Fibroblast of skin of right quadriceps (primary cell): ENCODE data around the gene TCERG1L.

ENCODE experiments used
- DNase-seq: peaks from one replicate; pipeline ENCODE4 v3.0.0-alpha.2; 2013

The TCERG1L gene

DNA sequence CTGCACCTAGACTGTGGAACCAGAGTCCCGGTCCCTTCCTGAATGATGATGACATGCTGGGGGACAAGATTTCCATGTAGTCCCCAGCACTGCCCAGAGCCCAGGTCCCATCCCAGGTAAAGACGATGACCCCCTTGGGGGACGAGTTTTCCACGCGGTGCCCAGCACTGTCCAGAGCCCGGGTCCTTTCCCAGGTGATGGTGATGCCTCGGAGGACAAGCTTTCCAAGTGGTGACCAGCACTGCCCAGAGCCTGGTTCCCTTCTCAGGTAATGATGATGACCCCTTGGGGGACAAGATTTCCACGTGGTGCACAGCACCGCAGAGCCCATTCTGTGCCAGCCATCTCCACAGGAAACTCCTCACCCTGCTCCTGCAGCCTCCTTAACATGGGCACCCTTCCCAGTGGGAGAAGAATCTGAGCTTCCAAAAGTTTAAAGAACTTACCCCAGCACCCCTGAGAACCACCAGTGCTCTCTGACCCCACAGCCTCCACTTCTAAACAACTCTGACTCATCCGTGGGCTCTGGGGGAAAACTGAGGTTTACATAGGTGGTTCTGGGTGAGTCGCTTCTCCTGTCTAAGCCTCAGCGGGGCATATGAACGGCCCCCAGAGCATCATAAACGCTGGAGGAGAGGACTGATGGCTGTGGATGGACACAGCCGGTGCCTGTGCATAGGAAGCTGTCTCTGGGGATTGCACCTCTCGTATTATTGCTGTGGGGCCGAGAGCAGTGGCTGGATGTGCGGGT is 233.2 kb downstream of the TCERG1L start:
- no peak for DNase-seq

DNA sequence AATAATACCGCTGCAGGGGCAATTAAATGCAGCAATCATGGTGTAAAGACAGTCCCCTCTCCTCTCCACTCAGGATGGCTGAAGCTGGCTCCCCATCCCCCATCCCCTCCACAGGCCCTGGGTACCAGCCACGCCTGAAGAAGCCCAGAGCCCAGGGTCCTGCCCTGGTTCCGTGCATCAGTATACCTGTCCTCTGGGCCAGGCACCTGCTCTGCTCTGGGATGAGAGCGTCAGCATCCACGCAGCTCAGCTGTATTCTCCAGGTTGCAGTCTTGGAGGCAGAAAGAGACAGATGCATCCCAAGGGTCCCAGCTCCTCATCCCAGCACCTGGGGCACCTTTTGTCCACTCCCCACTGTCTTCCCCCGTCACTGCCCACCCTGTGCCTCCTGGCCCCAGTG is 233.8 kb downstream of the TCERG1L start:
- DNase-seq = no peak

DNA sequence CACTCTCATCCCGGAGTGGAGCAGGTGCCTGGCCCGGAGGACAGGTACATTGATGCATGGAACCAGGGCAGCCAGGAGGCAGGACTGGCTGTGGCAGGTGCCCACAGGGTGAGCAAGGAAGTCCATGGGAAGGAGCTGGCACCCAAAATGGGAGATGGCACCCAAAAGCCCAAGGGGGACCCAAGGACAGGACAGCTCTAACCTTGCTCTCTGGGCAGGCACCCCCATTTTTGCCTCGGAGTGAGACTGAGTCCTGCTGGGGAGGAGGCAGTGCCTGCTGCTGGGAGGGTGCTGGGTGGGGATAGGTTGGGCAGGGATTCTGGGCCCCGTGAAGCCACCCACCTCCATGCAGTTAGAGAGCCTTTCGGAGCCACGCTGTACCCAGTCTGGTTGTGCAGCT is 234.5 kb downstream of the TCERG1L start:
- no peak for DNase-seq

DNA sequence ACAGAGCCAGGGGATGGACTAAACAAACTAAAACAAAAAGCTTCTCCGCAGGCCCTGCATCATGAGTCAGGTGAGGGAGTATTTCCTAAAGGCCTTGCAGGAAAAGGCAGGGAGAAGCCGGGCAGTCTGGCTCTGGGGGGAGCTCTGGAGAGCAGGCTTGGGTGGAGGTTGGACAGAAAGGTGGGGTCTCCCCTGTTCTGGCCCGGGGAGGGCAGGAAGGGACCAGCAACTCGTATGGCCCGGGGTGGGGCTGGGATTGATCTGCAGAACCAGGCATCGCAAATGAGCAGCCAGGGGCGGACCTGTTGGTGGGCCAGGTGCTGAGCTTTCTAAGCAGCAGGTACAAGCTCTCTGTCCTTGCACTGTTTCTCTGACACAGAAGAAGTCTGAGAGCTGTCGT is 235.2 kb downstream of the TCERG1L start:
- DNase-seq = no peak

DNA sequence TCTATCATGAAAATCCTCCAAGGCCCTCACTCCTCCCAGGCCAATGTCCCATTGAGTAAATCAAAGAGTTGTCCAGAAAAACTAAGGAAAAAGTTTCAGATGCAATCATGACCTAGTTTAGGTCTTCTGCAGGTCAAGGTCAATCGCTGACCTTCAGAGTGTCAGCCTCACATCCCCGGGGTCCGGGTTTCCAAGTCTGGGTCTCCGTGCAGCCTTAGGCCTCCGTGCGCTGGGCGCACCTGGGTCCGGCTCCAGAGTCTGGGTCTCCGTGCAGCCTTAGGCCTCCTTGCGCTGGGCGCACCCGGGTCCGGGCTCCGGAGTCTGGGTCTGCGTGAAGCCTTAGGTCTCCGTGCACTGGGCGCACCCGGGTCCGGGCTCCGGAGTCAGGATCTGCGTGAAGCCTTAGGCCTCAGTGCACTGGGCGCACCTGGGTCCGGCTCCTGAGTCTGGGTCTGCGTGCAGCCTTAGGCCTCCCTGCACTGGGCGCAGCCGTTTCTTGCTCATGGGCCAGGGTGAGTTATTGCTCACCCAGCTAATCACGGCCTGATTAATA is 236.2 kb downstream of the TCERG1L start:
- DNase-seq = no peak

DNA sequence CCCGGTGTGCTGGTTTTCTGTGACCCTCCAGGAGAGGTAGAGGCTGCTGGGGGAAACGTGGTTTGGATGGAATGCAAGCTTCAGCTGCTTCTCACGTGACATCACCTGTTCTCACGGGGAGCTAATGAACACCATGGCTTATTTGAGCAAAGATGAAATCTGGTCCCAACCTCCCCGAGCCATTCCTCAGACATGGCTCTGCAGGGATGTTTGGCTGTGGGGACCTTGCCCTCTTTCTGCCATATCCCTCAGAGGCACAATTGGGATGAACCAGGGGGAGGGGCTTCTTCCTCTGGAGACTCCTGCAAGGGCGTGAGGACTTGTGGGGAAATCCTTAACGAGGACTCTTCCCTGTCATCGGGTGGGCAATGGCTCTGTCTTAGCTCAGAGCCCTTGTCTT is 236.8 kb downstream of the TCERG1L start:
- no peak for DNase-seq

DNA sequence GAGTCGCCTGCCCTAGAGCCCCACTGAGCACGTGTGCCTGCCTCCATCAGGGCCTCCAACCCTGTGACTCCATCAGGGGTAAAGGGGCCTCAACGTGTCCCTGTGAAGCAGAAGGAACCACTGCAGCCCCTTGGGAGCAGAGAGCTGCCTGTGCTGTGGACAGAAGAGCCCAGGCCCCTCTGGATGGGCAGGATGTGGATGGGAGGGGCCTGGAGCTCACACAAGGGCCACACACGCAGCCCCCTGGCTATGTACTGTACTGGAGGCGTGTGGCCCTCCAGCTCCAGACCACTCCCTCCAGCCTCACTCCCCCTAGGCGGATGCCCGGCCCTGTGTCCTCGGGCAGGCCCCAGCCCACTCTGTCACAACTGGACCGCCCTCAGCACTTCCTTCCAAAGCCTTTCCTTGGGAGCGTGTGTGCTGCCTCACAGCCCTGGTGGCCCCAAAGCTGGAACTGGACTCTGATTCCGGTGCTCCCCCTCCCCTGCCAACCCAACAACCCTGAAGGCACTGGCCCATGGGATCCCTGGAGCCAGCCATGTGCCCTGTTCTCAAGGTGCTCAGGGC is 238.0 kb downstream of the TCERG1L start:
- DNase-seq = no peak

DNA sequence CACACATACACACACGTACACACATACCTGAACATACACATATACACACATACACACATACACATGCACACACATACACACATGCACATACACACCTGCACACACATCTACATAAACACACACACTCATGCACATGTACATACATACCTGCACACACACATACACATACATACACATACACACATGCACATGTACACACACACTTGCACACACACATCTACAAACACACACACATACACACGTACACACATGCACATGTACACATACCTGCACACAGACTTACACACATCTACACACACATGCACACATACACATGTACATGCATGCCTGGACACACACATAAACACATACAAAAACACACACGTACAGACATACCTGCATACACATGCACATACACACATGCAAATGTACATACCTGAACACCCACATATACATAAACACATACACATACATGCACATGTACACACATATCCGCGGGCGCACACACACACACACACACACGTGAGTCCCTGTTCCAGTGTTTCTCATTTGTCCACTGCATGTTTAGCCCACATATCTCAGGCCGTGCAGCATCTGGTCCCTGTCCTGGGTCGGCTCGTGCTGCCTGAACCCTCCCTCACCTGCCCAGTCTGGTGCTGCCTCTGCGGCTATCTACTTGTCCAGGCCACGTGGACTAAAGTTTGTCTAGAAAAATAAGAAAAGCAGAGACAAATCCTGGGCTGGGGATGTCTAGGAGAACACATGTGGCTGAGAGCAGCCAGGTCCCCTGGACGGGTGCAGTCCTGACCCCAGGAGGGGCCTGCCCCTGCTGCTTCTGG is 238.7 kb downstream of the TCERG1L start:
- DNase-seq = no peak

DNA sequence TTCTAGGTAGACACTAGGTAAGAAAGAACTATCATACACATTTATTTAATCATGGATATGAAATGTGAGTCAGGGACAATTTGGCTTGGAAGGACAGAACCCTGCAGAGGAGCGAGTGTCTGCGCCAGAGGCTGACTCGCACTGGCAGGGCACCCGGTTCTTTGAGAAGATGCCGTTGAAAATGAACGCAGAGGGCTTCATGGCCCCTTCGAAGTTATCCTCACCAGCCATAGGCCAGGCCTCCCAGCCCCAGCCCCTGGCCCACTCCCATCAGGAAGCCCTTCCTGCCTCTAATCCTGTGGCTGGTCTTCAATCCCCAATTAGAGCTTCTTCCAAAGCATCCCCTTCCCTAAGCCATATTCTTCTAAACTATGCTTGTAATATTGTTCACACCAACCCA is 239.8 kb downstream of the TCERG1L start:
- DNase-seq = no peak

DNA sequence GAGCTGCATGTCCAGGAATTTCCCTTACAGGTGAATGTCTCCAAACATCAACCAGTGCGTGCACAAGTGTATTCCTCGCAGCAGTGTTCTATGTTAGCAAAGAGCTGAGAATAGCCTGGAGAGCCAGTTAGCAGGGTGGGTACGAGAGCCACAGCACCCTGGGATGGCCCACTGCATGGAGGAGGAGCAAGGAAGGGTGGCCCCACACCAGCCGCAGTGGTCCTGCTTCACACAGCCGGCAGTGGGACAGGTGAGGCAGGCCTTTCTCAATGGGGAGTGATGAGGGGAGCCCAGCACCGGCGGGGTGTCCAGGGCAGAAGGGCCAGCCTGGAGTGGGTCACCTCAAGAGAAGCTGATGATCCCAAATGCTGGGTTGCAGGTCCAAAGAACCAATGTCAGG is 240.7 kb downstream of the TCERG1L start:
- DNase-seq = no peak

DNA sequence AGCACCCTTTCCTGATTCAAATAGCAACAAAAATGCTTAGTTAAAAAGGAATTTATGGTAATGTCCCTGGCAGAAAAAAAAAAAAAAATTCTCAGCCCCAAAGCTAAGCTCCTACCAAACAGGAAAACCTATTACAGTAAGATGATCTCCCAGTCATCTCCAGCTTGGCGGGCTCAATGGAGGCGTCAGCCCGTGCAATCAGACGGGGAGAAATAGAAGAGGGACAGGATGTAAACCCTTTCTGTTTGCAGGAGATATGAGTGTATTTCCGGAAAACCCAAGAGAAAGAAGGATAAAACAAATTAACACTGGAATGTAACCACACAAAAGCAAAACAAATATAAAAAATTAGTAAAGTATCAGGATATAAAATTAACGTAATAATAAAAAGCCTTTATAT is 242.8 kb downstream of the TCERG1L start:
- no peak for DNase-seq

DNA sequence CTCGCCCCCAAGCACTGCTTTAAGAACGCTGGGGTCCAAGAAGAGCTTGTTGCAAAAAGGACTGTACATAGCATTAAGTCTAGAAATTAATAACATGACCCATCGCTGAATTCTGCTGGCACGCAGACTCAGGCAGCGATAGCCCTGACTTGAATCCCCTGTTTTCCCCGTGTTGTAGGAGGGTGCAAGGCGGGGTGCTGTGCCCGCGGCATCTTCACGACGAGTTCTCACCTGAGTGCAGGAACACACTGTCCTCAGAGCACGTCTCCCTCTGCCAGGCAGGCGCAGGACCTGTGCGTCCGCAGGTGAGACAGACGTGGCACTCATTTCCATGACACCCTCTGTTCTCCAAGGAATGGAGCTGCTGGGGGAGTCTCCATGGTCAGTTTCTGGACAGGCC is 243.2 kb downstream of the TCERG1L start:
- DNase-seq = no peak

DNA sequence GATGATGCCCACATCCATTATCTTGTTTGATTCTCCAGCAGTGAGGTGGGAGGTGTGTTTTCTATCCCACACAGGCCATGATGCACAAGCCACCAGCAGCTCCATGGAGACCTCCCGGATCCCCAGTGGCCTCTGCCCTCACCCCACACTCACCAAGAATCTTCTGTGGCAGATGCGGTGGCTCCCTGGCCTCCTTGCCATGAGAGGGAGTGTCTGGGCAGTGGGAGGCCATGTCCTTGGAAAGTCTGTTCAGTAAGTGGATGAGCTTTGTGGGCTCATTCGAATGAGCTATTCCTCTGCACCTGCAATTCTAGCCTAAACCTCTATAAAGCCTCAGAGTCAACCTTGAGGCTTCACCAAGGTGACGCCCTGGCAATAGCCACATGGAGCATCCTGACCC is 243.8 kb downstream of the TCERG1L start:
- no peak for DNase-seq

DNA sequence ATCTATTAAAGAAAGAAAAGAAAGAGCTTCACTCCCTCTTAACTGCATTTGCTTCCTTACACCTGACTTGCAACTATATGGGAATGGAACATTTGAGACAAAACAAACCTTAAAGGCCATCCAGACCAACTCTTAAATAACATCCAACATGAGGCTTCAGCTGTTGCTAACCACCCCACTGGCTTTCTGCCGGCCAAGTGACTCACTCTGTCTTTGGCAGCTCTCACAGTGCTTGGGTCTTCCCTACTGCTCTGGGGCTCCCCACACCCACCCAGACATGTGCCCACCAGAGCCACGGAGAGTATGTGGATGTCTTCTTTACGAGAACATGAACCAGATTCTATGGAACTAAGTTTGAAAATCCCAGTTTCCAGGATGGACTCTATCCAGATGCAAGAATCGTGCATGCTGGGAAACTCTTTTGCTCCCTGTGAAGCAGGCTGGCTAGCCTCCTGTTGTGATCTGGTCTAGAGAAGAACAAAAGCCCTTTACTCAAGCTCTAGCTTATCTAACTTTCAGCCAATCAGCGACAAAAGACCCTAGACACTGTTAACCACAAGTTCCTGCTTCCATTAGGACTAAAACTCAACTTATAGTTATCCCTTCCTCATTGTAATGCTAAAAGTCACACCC is 245.7 kb downstream of the TCERG1L start:
- DNase-seq = no peak

DNA sequence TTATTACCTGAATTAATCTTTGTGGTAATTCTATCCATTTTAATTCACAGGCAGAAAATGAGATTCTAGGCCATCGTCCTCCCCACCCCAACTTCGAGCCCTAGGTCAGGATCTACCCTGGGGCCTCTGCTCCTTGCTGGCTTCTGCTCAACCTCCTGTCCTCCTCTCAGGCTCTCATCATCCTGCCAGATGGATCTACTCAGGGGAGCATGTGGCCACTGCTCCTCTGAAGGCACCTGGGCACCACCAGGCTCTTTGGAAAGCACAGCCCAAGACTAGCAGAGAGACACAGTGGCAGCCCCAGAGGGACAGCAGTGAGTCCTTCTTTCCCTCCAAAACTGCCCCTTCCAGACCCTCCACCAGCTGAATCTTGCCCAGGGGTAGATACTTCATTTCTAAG is 248.2 kb downstream of the TCERG1L start:
- DNase-seq = no peak

DNA sequence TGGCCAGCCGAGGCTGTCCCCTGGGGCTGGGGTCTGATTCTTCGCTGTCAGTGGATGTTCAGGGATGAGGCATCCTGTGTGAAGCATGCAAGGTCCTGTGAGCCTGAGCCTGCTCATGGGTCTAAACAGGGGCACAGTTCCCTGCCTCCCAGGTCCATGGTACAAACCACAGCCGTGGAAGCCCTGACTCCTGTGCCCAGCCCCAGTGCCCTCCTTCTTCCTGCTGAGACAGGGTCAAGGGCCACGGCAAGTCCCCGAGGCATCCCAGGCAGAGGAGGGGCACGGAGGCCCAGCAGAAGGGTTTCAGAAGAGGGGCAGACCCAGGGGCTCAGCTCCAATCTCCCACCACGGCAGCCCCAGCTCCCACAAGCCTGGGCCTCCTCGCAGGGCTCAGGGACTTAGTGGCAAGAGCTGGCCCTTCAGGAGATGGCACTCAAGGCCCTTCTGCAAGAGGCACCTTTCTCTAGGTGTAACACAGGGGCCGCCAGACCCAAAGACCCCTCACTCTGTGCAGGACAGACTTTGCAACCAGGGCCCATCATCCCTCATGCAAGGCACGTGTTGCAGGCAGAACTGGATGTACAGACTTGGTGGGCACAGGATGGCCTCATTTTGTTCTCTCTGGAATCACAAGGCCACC is 248.8 kb downstream of the TCERG1L start:
- no peak for DNase-seq

DNA sequence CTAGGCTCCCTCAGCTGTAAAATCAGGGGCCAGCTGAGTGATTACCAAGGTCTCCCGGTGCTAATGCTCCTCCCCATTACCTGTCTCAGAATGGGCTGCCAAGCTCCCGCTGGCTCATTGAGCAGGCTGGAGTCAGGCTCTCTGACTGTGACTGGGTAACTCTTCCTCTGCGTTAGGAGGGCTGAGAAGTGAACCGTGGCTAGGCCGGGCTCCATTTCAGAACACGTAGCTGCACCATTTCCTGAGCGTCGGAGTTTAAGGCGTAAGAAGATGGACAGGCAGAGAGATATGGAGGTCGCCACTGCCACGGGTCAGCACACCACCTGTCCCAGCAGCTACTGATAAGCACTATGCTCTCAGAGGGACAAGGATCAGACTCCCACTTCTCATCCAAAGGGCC is 250.3 kb downstream of the TCERG1L start:
- DNase-seq = no peak

DNA sequence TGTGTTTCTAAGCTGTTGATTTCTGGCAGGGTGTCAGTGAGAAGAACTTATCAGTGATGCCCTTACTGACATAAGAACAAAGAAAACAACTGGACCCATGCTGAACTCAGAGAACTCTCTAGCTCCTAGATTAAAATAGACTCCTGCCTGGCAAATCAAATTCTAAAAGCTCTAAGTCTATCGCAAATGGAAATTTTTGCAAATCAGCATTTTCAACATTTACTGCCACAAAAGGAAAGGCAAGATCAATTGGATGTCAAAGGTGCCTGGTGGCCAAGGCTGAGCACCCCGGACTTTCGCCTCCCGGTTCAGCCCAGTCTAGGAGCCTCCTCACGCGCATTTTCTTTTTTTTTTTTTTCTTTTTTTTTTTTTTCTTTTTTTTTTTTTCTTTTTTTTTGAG is 251.6 kb downstream of the TCERG1L start:
- no peak for DNase-seq

DNA sequence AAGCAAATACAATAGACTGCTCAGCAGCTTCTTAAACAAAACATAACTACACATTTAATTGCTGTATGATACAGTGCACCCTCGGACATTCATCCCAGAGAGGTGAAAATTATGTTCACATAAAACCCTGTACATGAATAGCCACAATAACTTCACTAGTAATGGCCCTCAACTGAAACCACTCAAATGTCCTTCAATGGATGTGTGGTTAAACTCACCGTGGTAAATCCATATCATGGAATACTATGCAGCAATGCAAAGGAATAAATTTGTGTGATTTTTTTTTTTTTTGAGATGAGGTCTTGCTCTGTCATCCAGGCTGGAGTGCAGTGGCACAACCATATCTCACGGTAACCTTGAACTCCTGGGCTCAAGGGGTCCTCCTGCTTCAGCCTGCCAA is 252.7 kb downstream of the TCERG1L start:
- DNase-seq = no peak

DNA sequence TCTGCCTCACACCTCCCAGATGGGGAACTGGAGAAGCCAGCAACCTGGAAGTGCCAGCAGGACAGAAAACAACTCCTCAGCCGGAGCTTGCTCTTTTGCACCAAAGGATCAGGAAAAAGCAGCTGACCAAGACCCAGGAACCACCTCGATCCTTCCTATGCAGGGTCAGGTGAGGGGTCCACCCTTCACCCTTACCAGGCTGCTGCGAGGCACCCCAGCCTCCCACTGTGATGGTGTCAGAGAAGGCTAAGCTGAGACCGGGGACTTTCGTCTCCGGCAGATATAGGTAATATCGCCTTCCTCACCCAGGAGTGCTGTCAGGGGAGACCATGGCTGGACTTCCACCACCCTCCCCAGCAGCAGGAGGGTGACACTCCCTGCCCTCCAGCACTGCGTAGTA is 254.7 kb downstream of the TCERG1L start:
- DNase-seq = no peak

DNA sequence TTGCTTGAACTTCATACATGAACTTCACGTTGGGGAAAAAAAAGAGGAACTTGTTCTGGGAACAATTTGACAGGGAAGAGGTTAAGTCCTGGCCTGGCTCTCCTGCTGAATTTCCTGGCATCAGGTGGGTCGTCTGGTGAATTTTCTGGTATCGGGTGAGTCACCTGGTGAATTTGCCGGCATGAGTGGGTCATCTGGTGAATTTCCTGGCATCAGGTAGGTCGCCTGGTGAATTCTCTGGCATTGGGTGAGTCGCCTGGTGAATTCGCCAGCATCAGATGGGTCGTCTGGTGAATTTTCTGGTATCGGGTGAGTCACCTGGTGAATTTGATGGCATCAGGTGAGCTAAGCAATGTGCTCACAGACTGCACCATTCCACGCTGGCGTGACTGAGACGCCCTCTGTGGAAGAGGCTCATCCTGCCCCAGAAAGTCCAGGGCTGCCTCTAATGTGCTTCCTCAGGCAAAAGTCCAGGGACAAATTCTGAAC is 255.4 kb downstream of the TCERG1L start:
- no peak for DNase-seq

DNA sequence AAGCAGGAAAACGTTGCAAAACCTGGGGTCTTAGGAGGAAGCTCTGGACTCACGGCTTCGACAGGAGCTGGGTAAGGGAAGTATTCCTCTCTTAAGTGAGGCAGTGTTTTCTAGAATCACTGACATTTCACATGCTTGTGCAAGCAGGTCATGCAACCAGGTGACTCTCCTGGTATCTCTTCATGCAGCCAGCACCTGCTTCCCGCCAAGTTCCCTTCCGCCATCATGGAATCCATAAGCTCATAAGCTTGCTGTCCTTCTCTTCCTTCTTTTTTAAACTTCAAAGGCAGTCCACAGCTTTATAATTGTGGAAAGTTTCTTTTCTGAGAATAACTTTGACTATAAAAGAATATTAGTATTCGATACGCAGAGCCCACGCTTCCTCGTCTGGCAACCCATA is 256.1 kb downstream of the TCERG1L start:
- DNase-seq = no peak

DNA sequence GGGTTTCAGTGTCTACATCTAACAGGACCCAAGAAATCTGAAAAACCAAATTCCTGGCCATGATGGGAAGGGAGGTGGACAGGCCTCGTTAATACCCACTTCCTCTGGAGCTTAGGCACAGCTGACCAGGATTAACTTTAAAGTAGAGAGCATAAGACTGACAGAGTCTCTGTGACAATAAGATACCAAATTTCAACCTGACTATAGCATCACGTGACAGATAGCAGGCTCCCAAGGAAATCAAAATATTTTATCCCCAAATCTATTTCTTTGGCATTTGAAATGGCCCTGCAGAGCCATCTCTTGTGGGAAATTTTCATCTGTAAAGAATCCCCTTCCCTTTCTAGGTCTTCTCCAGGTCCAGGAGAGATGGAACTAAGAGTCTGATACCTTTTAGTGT is 258.3 kb downstream of the TCERG1L start:
- no peak for DNase-seq
